T-helper 2 cell treated with Interferon-gamma antibody and Interleukin-4, amounts not matched to agents 5 μg/mL and 100 μg/mL, for 36 hours (primary cell): Measurements from ENCODE around the gene CC2D2B.

ENCODE experiments used
- DNase-seq: peaks from one replicate; pipeline ENCODE4 v3.0.0; 2021; ENCODE audit warnings: low spot score
- H3K27ac Mint-ChIP-seq: one replicate; pipeline ENCODE4 v1.8.0; 2021; ENCODE audit warnings: mild to moderate bottlenecking, mixed read lengths
- H3K27me3 Mint-ChIP-seq: one replicate; pipeline ENCODE4 v1.8.0; 2021; ENCODE audit warnings: low read depth, mixed read lengths
- H3K36me3 Mint-ChIP-seq: one replicate; pipeline ENCODE4 v1.8.0; 2021; ENCODE audit warnings: low read depth, mixed read lengths
- H3K4me1 Mint-ChIP-seq: one replicate; pipeline ENCODE4 v1.8.0; 2021; ENCODE audit warnings: low read depth, mixed read lengths
- H3K4me3 Mint-ChIP-seq: one replicate; pipeline ENCODE4 v1.8.0; 2022; ENCODE audit warnings: mild to moderate bottlenecking, moderate library complexity, mixed read lengths
- H3K9me3 Mint-ChIP-seq: one replicate; pipeline ENCODE4 v1.8.0; 2021; ENCODE audit warnings: mixed read lengths

Gene CC2D2B

DNA sequence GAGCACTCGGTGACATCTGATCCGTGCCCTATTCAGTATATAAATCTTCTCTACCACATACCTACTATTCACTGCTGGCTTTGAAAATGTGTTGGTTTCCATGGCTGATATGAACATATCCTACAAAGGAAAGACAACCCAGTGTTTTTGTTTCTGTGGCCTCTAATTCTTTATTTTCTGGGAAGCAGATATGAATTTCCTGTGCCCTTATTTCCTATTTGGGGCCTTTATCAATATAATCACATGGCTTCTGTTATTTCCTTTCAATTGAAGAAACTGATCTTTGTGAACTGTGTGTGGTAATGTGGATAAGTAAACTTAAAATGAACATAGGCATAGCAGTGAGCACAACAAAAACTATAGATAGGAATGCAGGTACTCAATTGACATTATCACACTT lies 146.2 kb downstream of the CC2D2B start:
- H3K4me1 Mint-ChIP-seq = peaks cover 17% of the 10 kb centered on the region
- no peaks in the 10 kb centered on the region for H3K27me3 Mint-ChIP-seq
- no peak overlapping the region for H3K27ac Mint-ChIP-seq
- DNase-seq = no peak
- H3K36me3 Mint-ChIP-seq = peaks cover 54% of the 10 kb centered on the region
- H3K4me3 Mint-ChIP-seq = no peak overlapping the region
- no peaks in the 10 kb centered on the region for H3K9me3 Mint-ChIP-seq

DNA sequence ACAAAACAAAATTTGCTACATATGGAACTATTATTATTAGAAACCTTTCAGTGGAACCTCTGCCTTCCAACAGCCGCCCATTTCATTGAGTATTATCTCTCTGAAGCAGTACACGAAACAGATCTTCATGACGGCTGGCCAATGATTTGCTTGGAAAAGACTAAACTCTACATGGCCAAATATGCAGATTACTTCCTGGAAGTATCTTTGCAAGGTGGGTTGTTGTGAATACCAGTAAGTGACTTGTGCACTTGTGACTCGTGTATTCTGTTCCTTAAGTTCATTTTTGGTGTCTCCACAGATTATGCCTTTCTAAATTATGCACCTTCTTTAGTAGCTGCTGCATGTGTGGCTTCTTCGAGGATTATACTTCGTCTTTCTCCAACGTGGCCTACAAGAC lies 149.0 kb downstream of the CC2D2B start:
- no peak for DNase-seq
- Mint-ChIP-seq H3K9me3 (no peaks in the 10 kb centered on the region), H3K4me3 (no peak overlapping the region), H3K36me3 (peaks cover 56% of the 10 kb centered on the region), H3K27me3 (no peaks in the 10 kb centered on the region), H3K4me1 (peaks cover 10% of the 10 kb centered on the region), H3K27ac (no peak overlapping the region)

DNA sequence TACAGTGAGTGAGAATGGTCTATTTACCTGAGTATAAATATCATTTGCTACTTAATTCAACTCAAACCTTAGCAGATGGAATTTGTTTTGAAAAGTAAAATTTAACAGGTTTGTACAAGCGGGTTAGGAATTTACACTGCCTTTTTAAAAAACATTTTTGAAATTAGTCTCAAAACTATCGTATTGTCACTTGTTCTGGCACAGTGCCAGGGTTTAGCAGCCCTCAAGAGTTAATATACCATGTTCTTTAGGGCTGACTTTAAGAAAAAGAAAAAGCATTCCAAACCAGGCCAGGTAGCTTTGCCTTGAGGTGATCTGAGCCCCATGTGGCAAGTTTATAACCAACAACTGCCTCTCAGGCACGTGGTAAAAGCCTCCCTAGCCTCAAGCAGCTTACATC lies 153.5 kb downstream of the CC2D2B start:
- Mint-ChIP-seq H3K4me1 (peaks cover 30% of the 10 kb centered on the region), H3K4me3 (no peak overlapping the region), H3K36me3 (peaks cover 58% of the 10 kb centered on the region), H3K9me3 (peaks cover 4% of the 10 kb centered on the region), H3K27ac (no peak overlapping the region), H3K27me3 (no peaks in the 10 kb centered on the region)
- DNase-seq = no peak

DNA sequence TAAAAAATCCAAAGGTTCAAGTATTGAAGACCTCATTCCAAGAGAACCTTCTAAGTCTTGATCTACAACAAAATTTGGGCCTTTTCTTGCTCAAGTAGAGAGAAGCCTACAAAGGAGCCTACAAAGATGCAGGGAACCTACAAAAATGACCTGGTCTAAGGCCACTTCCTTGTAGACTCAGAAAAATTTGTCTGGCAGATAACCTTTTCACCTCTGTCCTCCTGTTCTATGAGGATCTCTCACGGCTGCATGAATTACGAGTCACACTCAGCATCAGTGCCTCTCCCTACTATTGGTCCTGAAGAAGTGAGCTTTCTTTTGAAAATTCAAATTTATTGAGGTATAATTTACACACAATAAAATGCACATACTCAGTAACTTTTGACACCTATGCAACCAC lies 164.9 kb downstream of the CC2D2B start:
- Mint-ChIP-seq H3K9me3 (no peaks in the 10 kb centered on the region), H3K36me3 (peaks cover 4% of the 10 kb centered on the region), H3K27ac (no peak overlapping the region), H3K4me3 (no peak overlapping the region), H3K4me1 (peaks cover 26% of the 10 kb centered on the region), H3K27me3 (no peaks in the 10 kb centered on the region)
- DNase-seq = no peak

DNA sequence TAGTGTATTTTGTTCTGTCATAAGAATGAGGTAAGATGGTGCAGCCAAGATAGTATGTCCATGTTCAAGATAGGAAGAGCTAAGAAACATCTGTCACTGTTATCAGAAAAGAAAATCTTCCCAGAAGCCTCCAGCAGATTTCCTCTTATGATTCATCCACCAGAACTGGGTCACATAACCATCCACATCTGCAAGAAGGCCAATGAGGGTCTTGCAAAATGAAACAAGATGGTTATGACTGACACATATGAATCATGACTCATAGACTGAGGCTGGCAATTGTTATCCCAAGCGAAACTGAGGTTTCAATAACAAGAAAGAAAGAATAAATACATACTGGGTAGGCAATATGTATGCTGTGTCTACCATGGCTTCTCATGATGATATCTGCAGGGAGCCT lies 165.9 kb downstream of the CC2D2B start:
- peak; percentile 55 for DNase-seq
- peak overlapping the region; percentile 20 for H3K4me3 Mint-ChIP-seq
- H3K27me3 Mint-ChIP-seq = no peaks in the 10 kb centered on the region
- H3K36me3 Mint-ChIP-seq = peaks cover 4% of the 10 kb centered on the region
- H3K27ac Mint-ChIP-seq = no peak overlapping the region
- H3K9me3 Mint-ChIP-seq = no peaks in the 10 kb centered on the region
- peaks cover 26% of the 10 kb centered on the region for H3K4me1 Mint-ChIP-seq

DNA sequence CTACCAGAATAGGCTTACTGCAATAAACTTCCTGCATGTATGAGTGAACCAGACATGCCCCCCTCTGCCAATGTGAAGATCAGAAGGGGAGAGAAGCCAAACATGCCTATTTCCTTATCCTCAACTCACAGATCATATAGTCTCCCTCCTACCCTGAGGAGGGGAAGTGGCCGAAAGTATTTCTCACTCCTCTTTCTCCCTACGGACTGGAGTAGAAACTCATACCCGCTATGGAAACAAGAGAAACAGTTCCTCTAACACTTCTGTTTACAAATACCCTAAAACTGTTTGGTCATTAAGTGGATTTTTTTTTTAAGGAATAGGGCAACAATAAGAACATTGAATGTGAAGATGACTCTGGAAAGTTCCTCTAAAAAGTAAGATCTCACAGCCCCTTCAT lies 167.0 kb downstream of the CC2D2B start:
- H3K4me1 Mint-ChIP-seq = peaks cover 26% of the 10 kb centered on the region
- H3K27me3 Mint-ChIP-seq = no peaks in the 10 kb centered on the region
- no peak overlapping the region for H3K27ac Mint-ChIP-seq
- H3K36me3 Mint-ChIP-seq = peaks cover 4% of the 10 kb centered on the region
- H3K9me3 Mint-ChIP-seq = no peaks in the 10 kb centered on the region
- no peak overlapping the region for H3K4me3 Mint-ChIP-seq
- DNase-seq = no peak

DNA sequence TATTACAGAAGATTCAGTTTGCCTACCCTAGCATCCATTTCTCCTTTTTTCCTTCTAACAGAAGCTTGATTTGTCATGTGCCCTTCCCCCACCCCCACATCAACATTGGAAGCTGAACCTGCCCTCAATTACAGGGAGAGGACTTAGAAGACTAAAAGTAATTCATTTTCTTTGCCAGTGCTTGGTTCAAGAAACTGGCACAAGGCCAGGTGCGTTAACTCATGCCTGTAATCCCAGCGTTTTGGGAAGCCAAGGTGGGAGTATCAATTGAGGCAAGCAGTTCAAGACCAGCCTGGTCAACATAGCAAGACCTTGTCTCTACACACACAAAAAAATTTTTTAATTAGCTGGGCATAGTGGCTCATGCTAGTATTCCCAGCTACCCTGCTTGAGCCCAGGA lies 168.2 kb downstream of the CC2D2B start:
- no peak overlapping the region for H3K4me3 Mint-ChIP-seq
- no peak for DNase-seq
- H3K9me3 Mint-ChIP-seq = no peaks in the 10 kb centered on the region
- peaks cover 32% of the 10 kb centered on the region for H3K4me1 Mint-ChIP-seq
- peaks cover 8% of the 10 kb centered on the region for H3K36me3 Mint-ChIP-seq
- H3K27ac Mint-ChIP-seq = no peak overlapping the region
- no peaks in the 10 kb centered on the region for H3K27me3 Mint-ChIP-seq

DNA sequence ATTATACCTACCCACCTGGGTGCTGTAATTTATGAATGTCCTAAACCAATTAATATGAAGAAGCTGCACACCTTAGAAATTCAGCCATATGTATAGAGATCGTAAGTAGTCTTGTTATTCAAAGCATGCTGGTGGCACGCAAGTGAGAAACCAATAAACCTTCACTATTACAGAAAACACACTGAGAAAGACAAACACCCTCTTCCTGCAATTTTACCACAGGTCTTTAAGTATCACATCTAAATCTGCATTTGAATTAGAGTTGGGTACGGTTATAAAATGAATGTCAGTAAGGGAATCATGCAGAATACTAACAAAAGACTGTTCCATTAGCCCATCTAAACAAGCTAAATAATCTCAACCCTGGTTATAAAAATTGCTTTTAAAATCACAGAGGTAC lies 169.4 kb downstream of the CC2D2B start:
- Mint-ChIP-seq H3K4me1 (peaks cover 30% of the 10 kb centered on the region), H3K9me3 (no peaks in the 10 kb centered on the region), H3K36me3 (peaks cover 8% of the 10 kb centered on the region), H3K4me3 (no peak overlapping the region), H3K27me3 (no peaks in the 10 kb centered on the region), H3K27ac (no peak overlapping the region)
- no peak for DNase-seq

DNA sequence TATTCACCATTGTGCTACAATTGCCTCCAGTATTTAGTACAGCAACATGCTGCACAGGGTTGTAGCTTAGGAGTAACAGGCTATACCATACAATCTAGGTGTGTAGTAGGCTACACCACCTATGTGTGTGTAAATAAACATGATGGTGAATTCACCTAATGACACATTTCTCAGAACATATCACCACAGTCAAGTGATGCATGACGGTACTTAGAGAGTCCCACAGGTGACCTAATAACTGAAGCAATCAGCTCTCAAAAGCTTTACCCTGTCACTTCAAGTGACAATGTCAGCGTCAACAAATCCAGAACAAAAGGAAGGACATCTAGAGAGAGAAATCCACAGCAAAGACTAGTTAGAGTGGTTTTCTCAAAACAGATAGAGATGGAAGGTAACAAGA lies 174.4 kb downstream of the CC2D2B start:
- H3K36me3 Mint-ChIP-seq = peaks cover 4% of the 10 kb centered on the region
- H3K4me3 Mint-ChIP-seq = no peak overlapping the region
- H3K27me3 Mint-ChIP-seq = no peaks in the 10 kb centered on the region
- H3K27ac Mint-ChIP-seq = no peak overlapping the region
- no peak for DNase-seq
- H3K4me1 Mint-ChIP-seq = peaks cover 8% of the 10 kb centered on the region
- H3K9me3 Mint-ChIP-seq = no peaks in the 10 kb centered on the region
